Measurements from ENCODE around the gene LCOR.

The LCOR gene

DNA sequence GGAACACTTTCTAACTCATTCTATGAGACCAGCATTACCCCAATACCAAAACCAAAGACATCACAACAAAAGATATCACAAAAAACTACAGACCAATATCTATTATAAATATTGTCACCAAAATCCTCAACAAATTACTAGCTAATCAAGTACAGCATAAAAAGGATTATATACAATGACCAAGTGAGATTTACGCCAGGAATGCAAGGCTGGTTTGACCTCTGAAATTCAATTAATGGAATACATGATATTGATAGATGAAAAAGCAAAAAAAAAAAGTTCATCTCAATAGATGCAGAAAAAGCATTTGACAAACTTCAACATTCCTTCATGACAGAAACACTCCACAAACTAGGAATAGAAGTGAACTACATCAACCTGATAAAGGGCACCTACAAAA is 175.3 kb downstream of the LCOR start:
- DNase-seq (ENCODE audit: low read depth) = no peak
- TF ChIP-seq POLR2A (IDR thresholded peaks at IDR 0.05; ENCODE audit: extremely low read depth, insufficient read length) = no peak
- no peak for TF ChIP-seq MAX (IDR thresholded peaks at IDR 0.05; ENCODE audit: low read depth, low read length)
- TF ChIP-seq, protein P1, sequence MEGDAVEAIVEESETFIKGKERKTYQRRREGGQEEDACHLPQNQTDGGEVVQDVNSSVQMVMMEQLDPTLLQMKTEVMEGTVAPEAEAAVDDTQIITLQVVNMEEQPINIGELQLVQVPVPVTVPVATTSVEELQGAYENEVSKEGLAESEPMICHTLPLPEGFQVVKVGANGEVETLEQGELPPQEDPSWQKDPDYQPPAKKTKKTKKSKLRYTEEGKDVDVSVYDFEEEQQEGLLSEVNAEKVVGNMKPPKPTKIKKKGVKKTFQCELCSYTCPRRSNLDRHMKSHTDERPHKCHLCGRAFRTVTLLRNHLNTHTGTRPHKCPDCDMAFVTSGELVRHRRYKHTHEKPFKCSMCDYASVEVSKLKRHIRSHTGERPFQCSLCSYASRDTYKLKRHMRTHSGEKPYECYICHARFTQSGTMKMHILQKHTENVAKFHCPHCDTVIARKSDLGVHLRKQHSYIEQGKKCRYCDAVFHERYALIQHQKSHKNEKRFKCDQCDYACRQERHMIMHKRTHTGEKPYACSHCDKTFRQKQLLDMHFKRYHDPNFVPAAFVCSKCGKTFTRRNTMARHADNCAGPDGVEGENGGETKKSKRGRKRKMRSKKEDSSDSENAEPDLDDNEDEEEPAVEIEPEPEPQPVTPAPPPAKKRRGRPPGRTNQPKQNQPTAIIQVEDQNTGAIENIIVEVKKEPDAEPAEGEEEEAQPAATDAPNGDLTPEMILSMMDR (IDR thresholded peaks at IDR 0.05; ENCODE audit: low read depth, low read length) = no peak
- no peak for TF ChIP-seq MYC (IDR thresholded peaks at IDR 0.05; ENCODE audit: low read depth, low read length)
- no peak overlapping the region for H3K4me3 ChIP-seq (ENCODE audit: low read depth, low read length)

DNA sequence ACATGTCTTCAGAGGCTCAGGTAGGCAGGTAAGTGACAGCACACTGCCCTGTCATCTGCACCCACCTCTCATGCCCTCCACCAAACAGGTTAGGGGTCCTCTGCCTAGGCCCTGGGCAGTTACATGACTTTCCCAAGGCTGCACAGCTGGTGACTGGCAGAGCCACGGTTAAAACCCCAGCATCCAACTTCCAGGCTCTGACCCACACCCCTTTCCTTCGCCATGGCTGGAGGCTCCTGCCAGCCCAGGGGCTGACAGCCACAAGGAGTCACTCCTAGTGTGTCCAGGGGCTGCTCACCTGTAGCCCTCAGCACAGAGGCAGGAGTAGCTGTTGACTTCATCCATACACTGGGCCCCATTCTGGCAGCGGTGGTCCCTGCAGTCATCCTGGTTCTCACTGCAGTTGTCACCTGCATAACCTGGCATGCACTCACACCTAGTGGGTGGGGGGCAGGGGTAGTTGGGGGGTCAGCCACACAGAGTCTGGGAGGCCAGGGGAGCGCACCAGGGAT is 178.7 kb downstream of the LCOR start:
- TF ChIP-seq MYC (IDR thresholded peaks at IDR 0.05; ENCODE audit: low read depth, low read length) = no peak
- TF ChIP-seq POLR2A (IDR thresholded peaks at IDR 0.05; ENCODE audit: extremely low read depth, insufficient read length) = no peak
- TF ChIP-seq MAX (IDR thresholded peaks at IDR 0.05; ENCODE audit: low read depth, low read length) = no peak
- TF ChIP-seq, protein P1 (IDR thresholded peaks at IDR 0.05; ENCODE audit: low read depth, low read length) = no peak
- no peak for DNase-seq (ENCODE audit: low read depth)

GRCh38 chr10:97011397-97011796 is 179.3 kb downstream of the LCOR start:
- DNase-seq (ENCODE audit: low read depth) = no peak
- H3K4me3 ChIP-seq (ENCODE audit: low read depth, low read length) = no peak overlapping the region
- TF ChIP-seq MAX (IDR thresholded peaks at IDR 0.05; ENCODE audit: low read depth, low read length) (no peak), POLR2A (IDR thresholded peaks at IDR 0.05; ENCODE audit: extremely low read depth, insufficient read length) (no peak), MYC (IDR thresholded peaks at IDR 0.05; ENCODE audit: low read depth, low read length) (no peak)
- TF ChIP-seq, protein P1 (IDR thresholded peaks at IDR 0.05; ENCODE audit: low read depth, low read length) = no peak

More for the DNA sequence above, 178.7 kb downstream of the LCOR start:
- no peak overlapping the region for H3K4me3 ChIP-seq (ENCODE audit: low read depth, low read length)

- H3K4me3 ChIP-seq (ENCODE audit: low read depth, low read length) = no peak overlapping the region
- DNase-seq (ENCODE audit: low read depth) = no peak
- TF ChIP-seq POLR2A (IDR thresholded peaks at IDR 0.05; ENCODE audit: extremely low read depth, insufficient read length) (no peak), MYC (IDR thresholded peaks at IDR 0.05; ENCODE audit: low read depth, low read length) (no peak), MAX (IDR thresholded peaks at IDR 0.05; ENCODE audit: low read depth, low read length) (no peak)
- TF ChIP-seq, protein P1 (IDR thresholded peaks at IDR 0.05; ENCODE audit: low read depth, low read length) = no peak
Measured at GRCh38 chr10:97012470-97012869, 180.4 kb downstream of the LCOR start.

- no peak for DNase-seq (ENCODE audit: low read depth)
- H3K4me3 ChIP-seq (ENCODE audit: low read depth, low read length) = no peak overlapping the region
- TF ChIP-seq MAX (IDR thresholded peaks at IDR 0.05; ENCODE audit: low read depth, low read length) = no peak
- TF ChIP-seq, protein P1 (IDR thresholded peaks at IDR 0.05; ENCODE audit: low read depth, low read length) = no peak
Measured at GRCh38 chr10:97013568-97013967, 181.5 kb downstream of the LCOR start.

DNA sequence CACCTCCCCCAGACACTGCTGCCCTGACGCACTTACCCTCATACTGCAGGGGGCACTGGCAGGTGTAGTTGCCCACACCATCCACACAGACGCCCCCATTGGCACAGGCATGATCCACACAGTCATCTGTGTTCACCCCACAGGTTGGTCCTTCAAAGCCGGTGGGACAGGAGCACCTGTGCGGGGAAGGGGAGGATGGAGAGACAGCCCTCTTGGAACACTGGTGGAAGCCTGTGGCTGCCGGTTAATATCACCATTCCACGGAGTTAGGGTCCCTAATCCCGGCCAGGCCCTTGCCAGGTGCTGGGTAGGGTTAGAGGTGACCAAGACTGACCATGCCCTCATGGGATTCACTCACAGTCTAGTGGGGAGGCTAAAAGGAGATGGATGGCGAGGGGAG is 181.9 kb downstream of the LCOR start:
- no peak overlapping the region for H3K4me3 ChIP-seq (ENCODE audit: low read depth, low read length)
- DNase-seq (ENCODE audit: low read depth) = no peak
- TF ChIP-seq MYC (IDR thresholded peaks at IDR 0.05; ENCODE audit: low read depth, low read length) (no peak), MAX (IDR thresholded peaks at IDR 0.05; ENCODE audit: low read depth, low read length) (no peak), POLR2A (IDR thresholded peaks at IDR 0.05; ENCODE audit: extremely low read depth, insufficient read length) (no peak)
- TF ChIP-seq, protein P1 (IDR thresholded peaks at IDR 0.05; ENCODE audit: low read depth, low read length) = no peak

Measured in NB4 (cell line).